Measurements from ENCODE around the gene PRDM15. TPM values are rescaled to one million over a fixed set of nuclear protein-coding genes. Genes with fewer than 3 reads are reported as not detected.

The PRDM15 gene
- total RNA-seq, 2 experiments from 2014 or later = 10.4 to 12.0 TPM

- peaks cover 13% of the 10 kb centered on the region for H3K4me1 Mint-ChIP-seq (ENCODE audit: low read depth)
- no peaks in the 10 kb centered on the region for H3K36me3 Mint-ChIP-seq (ENCODE audit: low read depth)
- no peaks in the 10 kb centered on the region for H3K36me3 ChIP-seq (ENCODE audit: insufficient read depth, low read length)
- no peak overlapping the region for H3K27ac Mint-ChIP-seq
- peaks cover 50 to 54% of the 10 kb centered on the region in 2 experiments for H3K27me3 ChIP-seq (ENCODE audit: control insufficient read depth in 1 of 2, insufficient read depth in 2 of 2, low read length in 2 of 2)
- no peak for TF ChIP-seq CTCF (IDR thresholded peaks at IDR 0.05)
- no peak for ATAC-seq (ENCODE audit: poor library complexity)
- H3K4me1 ChIP-seq (ENCODE audit: insufficient read depth, low read length) = peaks cover 14% of the 10 kb centered on the region
- POLR2A ChIA-PET = no interaction called here
- no peaks in the 10 kb centered on the region for H3K9me3 ChIP-seq (ENCODE audit: control insufficient read depth in 1 of 2, insufficient read depth in 1 of 2, low read length in 2 of 2)
- CTCF ChIA-PET = no interaction called here
- peaks cover 53% of the 10 kb centered on the region for H3K27me3 Mint-ChIP-seq
- intact Hi-C loops (cut with DNase I, micrococcal nuclease) = no loop called here
- no peak overlapping the region for H3K4me3 ChIP-seq (ENCODE audit: low read length)
- H3K27ac ChIP-seq (ENCODE audit: low read depth in 1 of 2, low read length in 2 of 2) = no peak overlapping the region
- H3K9me3 Mint-ChIP-seq = no peaks in the 10 kb centered on the region
- no peak for DNase-seq
- H3K4me3 Mint-ChIP-seq = no peak overlapping the region
Observed at GRCh38 chr21:41759926-41760325, 119.2 kb downstream of the PRDM15 start.

GRCh38 chr21:41759214-41759840 lies 119.8 kb downstream of the PRDM15 start:
- Histone ChIP-seq H3K4me1 (ENCODE audit: insufficient read depth, low read length) (peaks cover 14% of the 10 kb centered on the region), H3K27me3 (ENCODE audit: control insufficient read depth in 1 of 2, insufficient read depth in 2 of 2, low read length in 2 of 2) (peaks cover 44 to 48% of the 10 kb centered on the region in 2 experiments), H3K27ac (ENCODE audit: low read depth in 1 of 2, low read length in 2 of 2) (no peak overlapping the region), H3K9me3 (ENCODE audit: control insufficient read depth in 1 of 2, insufficient read depth in 1 of 2, low read length in 2 of 2) (no peaks in the 10 kb centered on the region), H3K4me3 (ENCODE audit: low read length) (no peak overlapping the region), H3K36me3 (ENCODE audit: insufficient read depth, low read length) (no peaks in the 10 kb centered on the region)
- Mint-ChIP-seq H3K27ac (no peak overlapping the region), H3K27me3 (peaks cover 47% of the 10 kb centered on the region), H3K4me1 (ENCODE audit: low read depth) (peaks cover 11% of the 10 kb centered on the region), H3K4me3 (no peak overlapping the region), H3K9me3 (no peaks in the 10 kb centered on the region), H3K36me3 (ENCODE audit: low read depth) (no peaks in the 10 kb centered on the region)
- ATAC-seq (ENCODE audit: poor library complexity) (no peak), DNase-seq (no peak)
- ChIA-PET CTCF (no interaction called here), POLR2A (interaction anchor here (0.8 kb wide), 1 partner anchor 9 kb away, joined by 3 read pairs; no protein-coding TSS in a partner anchor)
- TF ChIP-seq CTCF (IDR thresholded peaks at IDR 0.05) = no peak
- intact Hi-C loops (cut with DNase I, micrococcal nuclease) = no loop called here

DNA sequence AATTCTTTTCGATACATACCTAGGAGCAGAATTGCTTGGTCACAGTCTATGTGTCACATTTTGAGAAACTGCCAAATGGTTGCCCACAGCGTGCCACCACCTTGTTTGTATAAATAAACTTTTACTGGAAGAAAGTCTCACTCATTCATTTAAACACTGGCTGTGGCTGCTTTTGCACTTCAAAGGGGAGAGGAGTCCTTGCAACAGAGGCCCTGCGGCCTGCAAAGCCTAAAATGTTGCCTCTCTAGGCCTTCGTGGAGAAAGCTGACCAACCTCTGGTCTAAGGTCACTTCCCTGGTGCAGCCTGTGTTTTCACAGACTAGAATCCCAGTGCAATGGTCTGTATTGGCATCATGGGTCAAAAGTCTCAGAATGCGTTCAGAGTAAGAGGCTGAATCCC lies 120.6 kb downstream of the PRDM15 start:
- no peaks in the 10 kb centered on the region for H3K36me3 Mint-ChIP-seq (ENCODE audit: low read depth)
- peaks cover 11% of the 10 kb centered on the region for H3K4me1 Mint-ChIP-seq (ENCODE audit: low read depth)

More for the DNA sequence above, 120.6 kb downstream of the PRDM15 start:
- no peak overlapping the region for H3K27ac Mint-ChIP-seq
- ChIA-PET POLR2A (no interaction called here), CTCF (no interaction called here)
- DNase-seq (no peak), ATAC-seq (ENCODE audit: poor library complexity) (no peak)
- intact Hi-C loops (cut with DNase I, micrococcal nuclease) = no loop called here
- H3K27me3 Mint-ChIP-seq = peaks cover 43% of the 10 kb centered on the region
- no peak overlapping the region for H3K4me3 Mint-ChIP-seq
- H3K4me3 ChIP-seq (ENCODE audit: low read length) = no peak overlapping the region
- H3K36me3 ChIP-seq (ENCODE audit: insufficient read depth, low read length) = no peaks in the 10 kb centered on the region
- TF ChIP-seq CTCF (IDR thresholded peaks at IDR 0.05) = no peak
- peaks cover 14% of the 10 kb centered on the region for H3K4me1 ChIP-seq (ENCODE audit: insufficient read depth, low read length)
- no peaks in the 10 kb centered on the region for H3K9me3 ChIP-seq (ENCODE audit: control insufficient read depth in 1 of 2, insufficient read depth in 1 of 2, low read length in 2 of 2)
- peaks cover 36 to 40% of the 10 kb centered on the region in 2 experiments for H3K27me3 ChIP-seq (ENCODE audit: control insufficient read depth in 1 of 2, insufficient read depth in 2 of 2, low read length in 2 of 2)
- no peak overlapping the region for H3K27ac ChIP-seq (ENCODE audit: low read depth in 1 of 2, low read length in 2 of 2)
- H3K9me3 Mint-ChIP-seq = no peaks in the 10 kb centered on the region
